ENCODE results near the gene NECAB3. TPM values are rescaled to one million over a fixed set of nuclear protein-coding genes. Genes with fewer than 3 reads are reported as not detected.
"Not testable (repeated sequence)": the region's sequence is repeated elsewhere in the genome, so short reads cannot be mapped to it uniquely, and the experiment has no call there.

Gene NECAB3
- total RNA-seq, 1 donor from 2014 or later = 54.1 TPM

DNA sequence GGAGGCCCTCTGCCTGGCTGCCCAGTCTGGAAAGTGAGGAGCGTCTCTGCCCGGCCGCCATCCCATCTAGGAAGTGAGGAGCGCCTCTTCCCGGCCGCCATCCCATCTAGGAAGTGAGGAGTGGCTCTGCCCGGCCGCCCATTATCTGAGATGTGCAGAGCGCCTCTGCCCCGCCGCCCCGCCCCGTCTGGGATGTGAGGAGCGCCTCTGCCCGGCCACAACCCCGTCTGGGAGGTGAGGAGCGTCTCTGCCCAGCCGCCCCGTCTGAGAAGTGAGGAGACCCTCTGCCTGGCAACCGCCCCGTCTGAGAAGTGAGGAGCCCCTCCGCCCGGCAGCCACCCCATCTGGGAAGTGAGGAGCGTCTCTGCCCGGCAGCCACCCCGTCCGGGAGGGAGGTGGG is 24.7 kb upstream of the NECAB3 start:
- intact Hi-C loops (cut with micrococcal nuclease) = not testable (repeated sequence)

DNA sequence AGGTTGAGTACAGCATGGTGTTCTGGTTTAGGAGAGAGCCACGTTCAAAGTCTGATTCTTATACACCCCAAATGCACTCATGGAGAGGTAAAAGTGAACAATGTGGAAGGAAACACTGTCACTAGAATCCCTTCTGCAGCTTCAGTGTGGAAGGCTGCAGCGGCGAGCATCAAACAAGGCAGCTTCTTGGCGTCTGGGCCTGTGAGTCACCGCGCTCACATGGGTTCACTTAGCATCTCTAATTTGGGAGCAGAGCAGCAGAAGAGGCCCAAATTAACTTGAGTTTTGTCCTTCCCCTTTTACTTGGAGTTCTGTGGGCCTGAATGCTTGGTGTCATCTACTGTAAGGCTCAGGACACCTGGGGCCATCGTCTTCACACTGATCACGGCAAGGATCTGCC is 22.9 kb upstream of the NECAB3 start:
- intact Hi-C loops (cut with micrococcal nuclease) = no loop called here

DNA sequence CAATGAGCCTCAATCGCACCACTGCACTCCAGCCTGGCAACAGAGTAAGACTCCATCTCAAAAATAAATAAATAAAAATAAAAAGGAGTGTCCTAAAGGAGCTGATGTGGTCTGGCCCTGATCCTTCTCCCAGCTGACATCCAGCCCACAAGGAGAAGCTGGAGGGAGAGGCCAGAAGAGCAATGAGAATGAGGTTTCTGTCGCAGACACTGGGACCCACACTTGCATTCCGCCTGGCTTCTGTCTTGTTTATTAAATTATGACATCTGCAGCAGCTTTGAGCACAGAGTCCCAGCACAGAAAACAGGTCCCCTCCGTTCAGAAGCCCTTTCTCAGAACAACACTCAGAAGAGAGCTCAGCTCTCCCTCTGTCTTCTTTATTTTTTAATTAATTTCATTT is 22.2 kb upstream of the NECAB3 start:
- intact Hi-C loops (cut with micrococcal nuclease) = no loop called here

DNA sequence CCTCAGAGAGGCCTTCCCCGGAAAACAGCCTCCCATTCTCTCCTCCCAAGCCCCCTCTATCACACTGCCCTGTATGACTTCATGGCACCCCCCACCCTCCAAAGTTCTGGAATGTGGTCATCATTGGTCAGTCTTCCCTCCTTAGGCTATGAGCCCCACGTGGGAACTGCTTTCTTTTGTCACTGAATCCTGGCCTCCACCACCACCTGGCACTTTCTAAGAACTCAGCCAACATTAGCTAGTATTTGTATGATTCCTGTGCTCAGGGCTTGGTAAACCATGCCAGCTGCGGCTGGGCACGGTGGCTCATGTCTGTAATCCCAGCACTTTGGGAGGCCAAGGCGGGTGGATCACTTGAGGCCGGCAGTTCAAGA is 20.4 kb upstream of the NECAB3 start:
- intact Hi-C loops (cut with micrococcal nuclease) = no loop called here

DNA sequence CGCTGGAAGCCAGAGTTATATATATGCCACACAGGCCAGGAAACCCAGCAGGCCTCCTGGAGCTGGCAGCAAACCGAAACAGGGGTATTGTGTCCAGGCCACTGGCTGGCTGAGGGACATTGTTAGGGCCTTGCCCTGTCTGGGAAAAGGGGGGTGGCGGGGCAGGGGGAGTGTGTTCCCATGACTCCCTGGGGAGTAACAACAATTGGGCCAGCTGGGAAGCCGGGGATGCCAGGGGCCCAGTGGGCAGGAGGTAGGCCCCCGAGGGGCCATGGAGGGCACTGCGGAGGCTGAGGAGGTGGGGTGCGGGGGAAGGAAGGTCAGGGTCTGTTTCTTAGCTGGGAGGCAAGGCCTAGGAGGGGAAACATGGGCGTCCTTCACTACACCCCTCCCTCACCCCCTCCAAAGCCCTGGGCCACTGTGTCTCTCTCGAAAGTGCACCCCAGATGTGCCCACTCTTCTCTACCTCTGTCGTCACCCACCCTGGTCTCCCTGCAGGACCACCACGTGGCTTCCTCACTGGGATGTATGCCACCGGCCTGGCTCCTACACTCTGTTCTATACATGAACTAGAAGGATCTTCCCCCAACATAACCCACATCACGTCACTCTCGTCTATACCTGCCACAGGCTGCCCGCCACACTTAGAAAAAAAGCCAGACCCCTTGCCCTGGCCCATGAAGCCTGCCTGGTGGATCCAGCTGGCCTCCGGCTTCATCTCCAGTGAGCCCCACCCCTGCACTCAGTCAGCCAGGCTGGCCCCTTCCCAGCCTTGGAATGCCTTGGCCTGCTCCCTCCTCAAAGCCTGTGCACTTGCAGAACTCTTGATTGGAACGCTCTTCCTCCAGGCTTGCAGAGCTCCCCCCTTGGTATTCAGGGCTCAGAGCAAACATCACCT is 19.8 kb upstream of the NECAB3 start:
- intact Hi-C loops (cut with micrococcal nuclease) = no loop called here

DNA sequence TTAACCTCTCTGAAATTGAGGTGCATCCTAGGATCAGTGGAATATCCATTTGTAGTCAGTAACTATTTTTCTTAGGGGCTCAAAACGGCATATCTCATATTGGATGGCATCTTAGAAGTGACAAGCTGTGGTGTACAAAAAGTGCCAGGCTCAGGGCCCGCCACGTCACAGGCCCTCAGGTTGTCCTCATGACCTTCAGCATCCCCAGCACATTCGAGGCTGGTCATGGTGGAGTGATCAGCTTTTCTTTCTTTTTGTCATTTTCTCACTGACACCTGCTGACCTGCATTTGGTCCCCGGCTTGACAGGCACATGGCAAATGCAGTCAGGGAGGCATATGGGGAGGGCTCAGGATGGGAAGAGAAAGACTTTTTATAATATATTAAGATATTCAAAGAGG is 19.1 kb upstream of the NECAB3 start:
- intact Hi-C loops (cut with micrococcal nuclease) = no loop called here

DNA sequence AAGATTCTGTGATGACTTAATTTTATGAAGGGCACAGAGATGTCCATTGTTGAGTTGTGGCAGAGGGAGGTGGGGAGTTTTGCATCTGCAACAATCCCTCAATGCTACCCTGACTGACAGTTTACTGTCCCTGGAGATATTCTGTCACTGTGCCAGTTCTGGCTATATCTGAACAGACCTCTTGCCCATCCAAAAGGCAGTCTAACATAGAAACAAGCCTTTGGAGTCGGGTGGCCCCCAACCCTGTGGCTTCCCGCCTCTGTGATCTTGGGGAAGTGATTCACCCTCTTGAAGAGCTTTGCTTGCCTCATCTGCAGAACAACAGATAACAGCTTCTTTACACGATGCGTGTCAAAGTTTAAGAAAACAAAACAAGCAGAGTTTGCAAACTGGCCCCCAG is 15.7 kb upstream of the NECAB3 start:
- intact Hi-C loops (cut with micrococcal nuclease) = loop anchor here (1.0 to 10.0 kb wide), 4 partner anchors 16 to 1187 kb away; partner anchors contain the start of genes ACSS2, DYNLRB1, NECAB3 and PXMP4

DNA sequence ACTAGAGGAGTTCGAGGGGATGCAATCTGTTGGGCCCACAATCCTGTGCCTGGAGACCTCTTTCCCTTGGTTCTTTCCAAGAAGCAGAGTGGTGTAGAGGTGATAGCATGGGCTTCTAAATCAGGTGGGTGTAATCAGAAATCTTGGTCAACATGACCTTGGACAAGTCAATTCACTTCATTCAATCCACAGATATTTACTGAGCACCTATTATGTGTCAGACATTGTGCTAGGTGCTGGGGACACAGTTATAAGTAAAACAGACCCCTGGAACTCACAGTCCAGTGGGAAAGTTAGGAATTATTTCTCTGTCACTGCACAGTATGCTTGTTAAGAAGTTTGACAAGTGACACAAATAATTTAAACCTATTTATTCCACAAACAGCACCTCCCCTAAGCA is 15.3 kb upstream of the NECAB3 start:
- intact Hi-C loops (cut with micrococcal nuclease) = loop anchor here (5.0 to 10.0 kb wide), 2 partner anchors 825 to 1188 kb away; partner anchors contain the start of genes ACSS2 and DYNLRB1

DNA sequence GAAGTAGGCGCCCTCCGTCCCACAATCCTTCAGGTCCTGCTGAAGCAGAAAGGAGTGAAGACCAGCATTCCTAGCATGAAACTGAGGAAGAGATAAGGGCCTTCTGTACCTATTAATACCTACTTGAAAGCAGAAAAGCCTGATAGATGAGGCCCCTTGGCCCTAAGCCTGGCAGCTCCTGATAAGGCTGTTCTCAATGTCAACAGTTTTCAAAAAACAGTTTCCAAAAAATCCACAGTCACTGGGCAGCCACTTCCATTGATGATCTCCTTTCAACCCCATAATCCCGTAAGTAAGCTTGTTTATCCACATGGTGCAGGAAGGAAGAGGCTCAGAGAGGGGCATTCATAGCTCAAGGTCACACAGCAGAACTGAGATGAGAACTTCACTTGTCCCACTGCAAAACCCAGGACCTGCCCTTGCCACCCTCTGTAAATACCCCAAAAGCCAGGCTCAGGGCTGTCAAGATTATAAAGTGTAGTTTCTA is 14.8 kb upstream of the NECAB3 start:
- intact Hi-C loops (cut with micrococcal nuclease) = loop anchor here (5.0 to 10.0 kb wide), 2 partner anchors 826 to 1188 kb away; partner anchors contain the start of genes ACSS2 and DYNLRB1

DNA sequence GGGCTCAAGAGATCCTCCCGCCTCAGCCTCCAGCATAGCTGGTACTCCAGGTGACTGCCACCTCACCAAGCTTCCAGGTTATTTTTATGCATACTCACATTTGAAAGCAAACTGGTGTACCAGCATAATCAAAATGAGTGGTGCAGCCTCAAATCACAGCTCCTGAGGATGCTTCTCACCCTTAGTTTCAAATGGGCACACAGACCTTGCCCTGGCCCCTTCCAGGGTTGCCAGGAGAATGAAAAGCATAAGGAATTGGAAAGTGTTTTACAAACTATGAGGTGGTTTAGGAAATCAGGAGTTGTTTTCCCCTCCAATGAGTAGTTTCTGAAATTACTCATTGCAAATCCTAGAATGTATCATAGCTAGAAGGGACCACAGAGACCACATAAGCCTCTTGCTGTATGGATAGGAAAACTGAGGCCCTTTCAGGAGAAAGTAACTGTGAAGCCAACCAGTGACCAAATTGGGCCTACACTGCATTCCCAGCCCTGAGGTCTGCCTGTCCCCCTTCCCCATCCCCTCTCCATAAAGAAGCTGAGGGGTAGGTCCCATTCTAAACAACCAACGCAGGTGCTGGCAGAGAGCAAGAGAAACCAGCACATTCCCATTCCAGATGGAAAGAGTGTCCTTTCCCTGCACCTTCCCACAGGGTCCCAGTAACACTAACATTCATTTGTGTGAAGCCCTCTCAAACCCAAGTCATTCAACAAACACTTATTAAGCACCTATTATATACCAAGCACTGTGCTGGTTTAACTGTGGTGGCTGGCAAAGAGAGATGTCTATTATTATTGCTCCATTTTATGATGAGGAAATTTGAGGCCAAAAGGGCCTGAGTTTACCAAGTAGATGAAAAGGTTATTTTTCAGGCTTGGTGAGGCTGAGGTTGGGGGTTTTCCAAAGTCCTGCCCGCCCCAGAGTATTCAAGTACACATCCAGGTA is 14.0 kb upstream of the NECAB3 start:
- intact Hi-C loops (cut with micrococcal nuclease) = loop anchor here (5.0 to 10.0 kb wide), 2 partner anchors 827 to 1189 kb away; partner anchors contain the start of genes ACSS2 and DYNLRB1

DNA sequence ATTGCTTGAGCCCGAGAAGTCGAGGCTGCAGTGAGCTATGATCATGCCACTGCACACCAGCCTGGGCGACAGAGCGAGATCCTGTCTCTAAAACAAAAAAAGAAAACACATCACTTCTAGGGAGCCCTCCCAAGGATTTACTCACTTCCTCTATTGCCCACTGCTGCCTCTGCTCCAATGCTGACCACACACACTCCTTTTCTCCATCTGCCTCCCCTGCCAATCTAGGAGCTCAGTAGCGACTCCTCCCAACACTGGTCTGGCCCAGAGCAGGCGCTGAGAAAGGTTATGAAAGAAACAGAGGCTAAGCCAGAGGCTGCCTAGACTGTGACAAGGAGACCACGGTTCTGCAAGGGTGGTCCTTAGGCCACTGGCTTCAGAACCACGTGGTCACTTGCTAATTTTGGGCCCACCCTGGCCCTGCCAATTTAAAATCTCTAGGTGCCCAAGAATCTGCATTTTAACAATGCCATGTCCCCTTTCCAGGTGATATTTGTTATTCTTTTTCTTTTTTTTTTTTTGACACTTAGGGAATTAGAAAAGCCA is 13.2 kb upstream of the NECAB3 start:
- intact Hi-C loops (cut with micrococcal nuclease) = loop anchor here (5.0 to 10.0 kb wide), 2 partner anchors 827 to 1190 kb away; partner anchors contain the start of genes ACSS2 and DYNLRB1

DNA sequence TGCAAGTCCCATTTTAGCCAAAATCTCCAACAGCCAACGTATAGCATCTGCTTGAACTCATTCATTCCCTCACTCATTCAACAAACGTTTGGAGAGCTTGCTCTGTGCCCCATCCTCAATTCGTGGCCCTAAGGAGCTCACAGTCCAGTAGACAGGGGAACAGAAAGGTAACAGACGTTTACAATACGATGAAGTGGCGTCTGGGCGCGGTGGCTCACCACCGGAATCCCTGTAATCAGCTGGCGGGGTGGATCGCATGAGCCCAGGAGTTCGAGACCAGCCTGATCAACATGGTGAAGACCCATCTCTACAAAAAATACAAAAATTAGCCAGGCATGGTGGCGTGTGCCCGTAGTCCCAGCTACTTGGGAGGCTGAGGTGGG is 12.7 kb upstream of the NECAB3 start:
- intact Hi-C loops (cut with micrococcal nuclease) = loop anchor here (1.0 to 10.0 kb wide), 13 partner anchors 13 to 1190 kb away; partner anchors contain the start of genes ACSS2, ACTL10, CDK5RAP1 and CHMP4B

DNA sequence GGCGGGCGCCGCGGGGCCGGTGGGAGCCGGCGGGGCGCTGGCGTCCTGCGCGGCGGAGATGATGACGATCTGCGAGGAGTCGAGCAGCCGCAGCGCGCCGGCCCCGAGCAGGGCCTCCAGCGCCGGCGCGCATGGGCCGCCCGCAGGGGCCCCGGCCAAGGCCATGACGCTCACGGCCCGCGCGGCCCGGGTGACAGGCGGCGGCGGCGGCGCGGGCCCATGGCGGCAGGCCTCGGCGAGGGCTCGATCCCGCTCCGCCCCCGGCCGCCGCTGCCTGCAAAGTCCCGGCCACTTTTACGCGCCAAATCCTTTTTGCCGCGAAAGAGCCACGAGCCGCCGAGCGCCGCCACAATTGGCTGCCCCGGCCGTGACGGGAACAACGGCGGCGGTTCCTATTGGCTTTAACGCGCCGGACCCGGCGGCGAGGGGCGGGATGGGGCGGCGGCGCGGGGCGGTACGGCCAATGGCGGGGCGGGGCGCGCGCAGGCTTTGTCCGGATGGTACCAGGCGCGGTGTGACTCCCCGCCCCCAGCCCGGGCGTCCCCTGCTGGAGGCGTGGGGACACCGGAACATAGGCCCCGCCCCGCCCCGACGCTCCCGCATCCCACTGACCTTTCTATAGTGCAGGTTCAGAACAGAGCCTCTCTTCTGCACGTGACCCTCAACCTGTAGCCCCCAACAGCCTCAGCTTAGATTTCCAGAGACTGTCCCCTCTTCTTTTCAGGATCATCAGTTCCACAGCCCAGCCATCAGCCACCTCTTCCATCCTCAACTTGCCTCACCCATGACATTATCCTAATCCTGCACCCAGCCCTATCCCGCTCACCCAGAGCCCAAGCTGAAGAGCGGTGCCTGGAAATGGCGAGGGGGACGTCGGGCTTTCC is 12.1 kb upstream of the NECAB3 start, which contains the start of gene E2F1:
E2F1 (minus strand) TSS at position 286 of the 884 bp plus-strand sequence; CDS start at position 165, 121 bp downstream.
- intact Hi-C loops (cut with micrococcal nuclease) = loop anchor here (1.0 to 10.0 kb wide), 13 partner anchors 12 to 1191 kb away; partner anchors contain the start of genes ACSS2, ACTL10, CDK5RAP1 and CHMP4B

DNA sequence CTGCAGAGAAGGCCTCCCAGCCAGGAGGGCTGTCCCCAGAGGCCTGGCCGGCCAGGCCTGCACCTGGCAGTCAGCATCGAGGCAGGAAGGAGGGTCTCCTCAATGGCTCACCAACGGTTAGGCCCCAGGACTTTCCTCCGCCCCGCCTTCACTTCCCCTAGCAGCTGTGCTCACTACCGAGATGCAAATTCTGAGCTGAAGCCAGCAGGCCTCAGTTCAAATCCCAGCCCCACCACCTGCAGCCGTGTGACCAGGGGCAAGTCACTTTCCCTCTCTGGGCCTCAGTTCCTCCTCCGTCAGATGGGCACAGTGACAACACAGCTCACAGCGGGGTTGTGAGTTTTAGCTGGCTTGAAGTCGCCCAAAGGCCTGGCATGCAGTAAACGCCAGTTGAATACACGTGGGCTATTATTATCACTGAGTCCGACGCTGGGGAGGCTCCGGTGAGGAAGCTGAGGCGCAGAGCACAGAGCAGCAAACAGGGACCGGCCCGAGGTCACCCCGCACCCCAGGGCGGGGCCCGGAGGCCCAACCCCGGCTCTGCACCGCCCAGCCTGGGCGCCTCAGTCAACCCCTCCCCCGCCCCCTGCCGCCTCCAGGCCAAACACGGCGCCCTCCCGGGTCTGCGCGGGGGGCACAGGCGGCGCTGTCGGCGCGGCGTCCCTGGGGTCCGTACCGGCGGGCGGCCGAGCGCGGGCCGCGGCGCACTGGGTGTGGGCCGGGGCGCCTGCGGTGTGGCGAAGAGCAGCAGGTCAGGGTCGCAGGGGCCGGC is 11.3 kb upstream of the NECAB3 start:
- intact Hi-C loops (cut with micrococcal nuclease) = loop anchor here (1.0 to 10.0 kb wide), 13 partner anchors 11 to 1192 kb away; partner anchors contain the start of genes ACSS2, ACTL10, CDK5RAP1 and CHMP4B

DNA sequence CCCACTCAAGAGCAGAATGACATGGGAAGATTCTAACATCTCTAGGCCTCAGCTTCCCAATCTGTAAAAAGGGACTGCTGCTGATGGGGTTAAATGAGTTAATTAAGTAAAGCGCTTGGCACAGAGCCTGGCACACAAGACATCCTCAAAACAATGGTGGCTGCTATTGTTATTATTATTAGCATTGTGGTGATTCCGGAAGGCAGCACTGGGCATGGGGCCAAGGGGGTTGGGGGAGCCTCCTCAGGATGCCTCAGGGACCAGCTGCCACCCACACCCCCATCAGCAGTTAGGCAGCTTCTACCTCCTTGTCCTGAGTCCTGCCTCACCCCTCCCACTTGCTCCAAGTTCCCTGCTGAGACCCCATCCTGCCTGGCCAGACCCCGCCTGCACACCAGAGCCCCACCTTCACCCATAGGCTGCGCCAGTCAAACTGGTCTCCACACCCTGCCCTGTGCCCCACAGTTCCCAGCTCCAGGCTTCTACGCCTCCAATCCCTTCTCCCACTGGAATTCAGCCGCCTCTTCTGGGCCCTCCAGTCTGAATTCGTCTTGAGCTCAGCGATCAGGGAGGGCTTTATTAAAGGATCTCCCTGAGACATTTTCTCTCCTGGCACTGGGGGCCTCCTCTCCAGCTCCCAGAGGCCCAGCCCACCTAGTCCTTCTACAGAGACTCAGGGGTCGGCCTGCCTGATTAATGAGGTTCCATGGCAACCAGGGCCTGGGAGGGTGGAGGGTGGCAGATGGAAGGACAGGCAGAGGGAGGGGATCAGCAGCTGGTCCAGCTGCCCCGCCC is 10.5 kb upstream of the NECAB3 start:
- intact Hi-C loops (cut with micrococcal nuclease) = loop anchor here (5.0 to 10.0 kb wide), 2 partner anchors 830 to 1193 kb away; partner anchors contain the start of genes ACSS2 and DYNLRB1

DNA sequence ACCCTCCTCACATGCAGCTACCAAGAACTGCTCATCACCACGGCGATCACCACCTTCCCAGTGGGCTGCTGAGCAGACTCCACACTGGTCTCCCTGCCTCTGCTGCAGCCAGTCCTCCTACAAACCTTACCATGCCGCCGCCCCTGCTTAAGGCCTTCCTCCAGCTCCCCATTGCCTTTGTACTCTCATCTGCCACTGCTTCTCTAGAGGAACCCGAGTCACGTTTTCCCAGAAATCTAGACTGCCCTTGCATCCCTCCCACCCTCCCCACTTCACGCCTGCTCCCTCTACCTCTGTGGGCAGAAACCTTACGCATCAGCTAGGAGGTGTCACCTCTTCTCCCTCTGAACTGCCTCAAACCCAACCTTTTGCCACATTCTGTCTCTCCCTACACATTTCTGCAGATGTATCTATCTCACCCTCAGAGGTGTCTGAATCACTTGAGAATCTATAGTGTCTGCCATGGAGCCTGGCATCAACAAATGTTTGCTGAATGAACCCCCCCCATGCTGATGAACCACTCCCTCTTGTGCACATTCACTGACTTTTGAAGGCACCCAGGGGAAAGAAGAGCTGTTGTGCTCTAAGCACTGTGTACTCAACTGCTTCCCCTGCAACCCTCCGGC is 7.6 kb upstream of the NECAB3 start:
- intact Hi-C loops (cut with micrococcal nuclease) = loop anchor here (10.0 kb wide), 1 partner anchor 833 kb away; the partner anchor contains the start of gene DYNLRB1

DNA sequence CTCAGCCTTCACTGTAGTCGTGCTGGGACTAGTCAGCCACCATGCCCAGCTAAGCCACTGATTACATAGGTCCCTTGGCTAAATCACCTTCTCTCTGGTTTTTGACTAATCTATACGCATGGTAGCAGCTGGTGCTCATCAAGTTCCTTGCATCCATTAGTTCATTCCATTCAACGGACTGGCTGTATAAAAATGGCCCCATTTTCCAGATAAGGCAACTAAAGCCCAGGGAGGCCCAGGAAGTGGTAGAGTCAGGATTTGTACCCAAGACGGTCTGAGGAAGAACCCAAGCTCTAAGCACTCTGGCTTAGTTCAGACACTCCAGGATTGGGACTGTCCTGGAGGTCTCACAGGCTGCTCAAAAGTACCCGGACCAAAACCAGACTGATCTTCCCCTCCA is 7.1 kb upstream of the NECAB3 start:
- intact Hi-C loops (cut with micrococcal nuclease) = loop anchor here (10.0 kb wide), 1 partner anchor 834 kb away; the partner anchor contains the start of gene DYNLRB1

Measured in T-helper 1 cell treated with Interleukin-12 subunit alpha and Interleukin-12 subunit beta and Interleukin-4 antibody, amounts not matched to agents 30 ng/mL and 1 ng/mL, for 36 hours (primary cell).